HL-60 (cell line): ENCODE results near the gene RHBDD3.

ENCODE experiments used
- POLR2AphosphoS5 ChIP-seq: IDR thresholded peaks from 2 replicates; pipeline ENCODE4 v1.6.1; 2012; ENCODE audit warnings: low read depth
- TF ChIP-seq, protein P1 (sequence below): IDR thresholded peaks from one replicate; pipeline ENCODE4 v1.5.1; 2011; ENCODE audit warnings: low read length, control low read depth, inconsistent platforms; ENCODE audit not compliant: insufficient read depth
- TF ChIP-seq, protein P2 (sequence below): IDR thresholded peaks from 2 replicates; pipeline ENCODE4 v1.6.1; 2012; ENCODE audit warnings: low read depth; ENCODE audit not compliant: insufficient replicate concordance

DNA sequence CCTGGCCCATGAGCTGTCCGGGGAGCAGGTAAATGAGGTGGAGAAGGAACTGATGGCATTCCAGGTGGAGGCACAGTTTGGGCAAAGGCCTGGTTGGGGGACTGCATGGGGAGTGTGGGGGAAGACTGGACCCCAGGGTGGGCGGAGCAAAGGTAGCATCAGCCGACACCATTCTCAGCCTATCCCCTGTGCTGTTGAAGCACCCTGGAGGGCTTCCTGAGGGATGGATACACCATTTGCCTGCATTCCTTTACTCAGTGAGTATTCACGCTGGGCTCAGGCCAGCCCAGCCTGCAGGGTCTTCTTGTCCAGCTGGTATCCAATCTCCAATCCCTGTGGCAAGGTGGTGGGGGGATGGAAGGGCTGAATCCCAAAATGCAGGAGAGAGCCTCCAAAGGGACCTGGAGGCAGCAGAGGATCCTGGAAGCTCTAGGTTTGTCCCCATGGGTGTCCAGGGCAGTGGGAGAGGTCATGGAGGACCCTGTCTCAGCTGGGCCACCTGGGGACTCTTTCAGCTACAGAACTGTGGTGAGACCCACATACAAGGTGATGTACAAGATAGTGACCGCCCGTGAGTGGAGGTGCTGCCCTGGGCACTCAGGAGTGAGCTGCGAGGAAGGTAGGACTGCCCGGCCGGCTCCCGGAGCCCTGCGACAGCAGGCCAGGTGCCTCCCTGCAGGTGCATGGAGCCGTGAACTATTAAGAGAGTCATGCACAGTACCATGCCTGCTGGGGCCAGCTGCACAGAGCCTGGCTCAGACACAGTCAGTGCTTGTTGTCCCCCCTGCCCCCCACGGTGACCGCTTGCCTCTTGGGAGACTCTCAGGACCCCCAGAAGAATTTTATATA is 52.5 kb downstream of the RHBDD3 start:
- TF ChIP-seq, protein P1, sequence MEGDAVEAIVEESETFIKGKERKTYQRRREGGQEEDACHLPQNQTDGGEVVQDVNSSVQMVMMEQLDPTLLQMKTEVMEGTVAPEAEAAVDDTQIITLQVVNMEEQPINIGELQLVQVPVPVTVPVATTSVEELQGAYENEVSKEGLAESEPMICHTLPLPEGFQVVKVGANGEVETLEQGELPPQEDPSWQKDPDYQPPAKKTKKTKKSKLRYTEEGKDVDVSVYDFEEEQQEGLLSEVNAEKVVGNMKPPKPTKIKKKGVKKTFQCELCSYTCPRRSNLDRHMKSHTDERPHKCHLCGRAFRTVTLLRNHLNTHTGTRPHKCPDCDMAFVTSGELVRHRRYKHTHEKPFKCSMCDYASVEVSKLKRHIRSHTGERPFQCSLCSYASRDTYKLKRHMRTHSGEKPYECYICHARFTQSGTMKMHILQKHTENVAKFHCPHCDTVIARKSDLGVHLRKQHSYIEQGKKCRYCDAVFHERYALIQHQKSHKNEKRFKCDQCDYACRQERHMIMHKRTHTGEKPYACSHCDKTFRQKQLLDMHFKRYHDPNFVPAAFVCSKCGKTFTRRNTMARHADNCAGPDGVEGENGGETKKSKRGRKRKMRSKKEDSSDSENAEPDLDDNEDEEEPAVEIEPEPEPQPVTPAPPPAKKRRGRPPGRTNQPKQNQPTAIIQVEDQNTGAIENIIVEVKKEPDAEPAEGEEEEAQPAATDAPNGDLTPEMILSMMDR = no peak
- TF ChIP-seq, protein P2, sequence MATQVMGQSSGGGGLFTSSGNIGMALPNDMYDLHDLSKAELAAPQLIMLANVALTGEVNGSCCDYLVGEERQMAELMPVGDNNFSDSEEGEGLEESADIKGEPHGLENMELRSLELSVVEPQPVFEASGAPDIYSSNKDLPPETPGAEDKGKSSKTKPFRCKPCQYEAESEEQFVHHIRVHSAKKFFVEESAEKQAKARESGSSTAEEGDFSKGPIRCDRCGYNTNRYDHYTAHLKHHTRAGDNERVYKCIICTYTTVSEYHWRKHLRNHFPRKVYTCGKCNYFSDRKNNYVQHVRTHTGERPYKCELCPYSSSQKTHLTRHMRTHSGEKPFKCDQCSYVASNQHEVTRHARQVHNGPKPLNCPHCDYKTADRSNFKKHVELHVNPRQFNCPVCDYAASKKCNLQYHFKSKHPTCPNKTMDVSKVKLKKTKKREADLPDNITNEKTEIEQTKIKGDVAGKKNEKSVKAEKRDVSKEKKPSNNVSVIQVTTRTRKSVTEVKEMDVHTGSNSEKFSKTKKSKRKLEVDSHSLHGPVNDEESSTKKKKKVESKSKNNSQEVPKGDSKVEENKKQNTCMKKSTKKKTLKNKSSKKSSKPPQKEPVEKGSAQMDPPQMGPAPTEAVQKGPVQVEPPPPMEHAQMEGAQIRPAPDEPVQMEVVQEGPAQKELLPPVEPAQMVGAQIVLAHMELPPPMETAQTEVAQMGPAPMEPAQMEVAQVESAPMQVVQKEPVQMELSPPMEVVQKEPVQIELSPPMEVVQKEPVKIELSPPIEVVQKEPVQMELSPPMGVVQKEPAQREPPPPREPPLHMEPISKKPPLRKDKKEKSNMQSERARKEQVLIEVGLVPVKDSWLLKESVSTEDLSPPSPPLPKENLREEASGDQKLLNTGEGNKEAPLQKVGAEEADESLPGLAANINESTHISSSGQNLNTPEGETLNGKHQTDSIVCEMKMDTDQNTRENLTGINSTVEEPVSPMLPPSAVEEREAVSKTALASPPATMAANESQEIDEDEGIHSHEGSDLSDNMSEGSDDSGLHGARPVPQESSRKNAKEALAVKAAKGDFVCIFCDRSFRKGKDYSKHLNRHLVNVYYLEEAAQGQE = no peak
- no peak for TF ChIP-seq POLR2AphosphoS5
